ENCODE measurements around the gene SLC48A1. TPM values are rescaled to one million over a fixed set of nuclear protein-coding genes. Genes with fewer than 3 reads are reported as not detected.

SLC48A1 gene
- total and polyA plus RNA-seq, 4 donors, result 16.8 to 31.3 (median 20.7) TPM

DNA sequence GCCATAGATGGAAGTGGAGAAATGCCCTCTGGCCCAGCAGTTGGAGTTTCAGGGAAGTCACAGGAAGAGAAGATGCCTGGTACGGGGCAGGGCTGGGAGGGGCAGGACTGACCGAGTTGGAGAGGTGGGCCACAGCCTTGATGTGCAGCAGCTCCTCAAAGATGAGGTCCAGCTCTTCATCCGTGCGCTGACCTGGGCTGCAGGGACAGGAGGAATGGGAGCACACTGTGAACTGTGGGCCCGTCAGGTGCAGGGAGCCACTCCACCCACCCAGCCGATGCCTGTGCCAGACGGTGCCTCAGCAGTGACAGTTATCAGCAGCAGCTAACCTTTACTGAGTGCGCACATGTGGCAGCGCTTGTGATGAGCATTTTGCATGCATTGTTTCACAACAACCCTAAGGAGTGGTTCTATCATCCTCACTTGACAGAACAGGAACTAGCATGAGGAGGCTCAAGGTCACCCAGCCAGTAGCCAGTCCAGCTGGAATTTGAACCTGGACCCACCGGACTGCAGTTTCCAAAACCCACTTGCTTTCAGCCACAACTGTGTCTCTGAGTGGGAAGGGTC, 22.7 kb upstream of the SLC48A1 start:
- Histone ChIP-seq H3K27ac (ENCODE audit: low read depth in 1 of 2, low read length in 1 of 2) (no peak overlapping the region), H3K4me1 (ENCODE audit: control insufficient read depth in 5 of 5, insufficient read depth in 5 of 5, low read length in 5 of 5) (peaks cover 7 to 26% (median 11%) of the 10 kb centered on the region in 5 donors), H3K9me3 (ENCODE audit: control insufficient read depth in 4 of 4, insufficient read depth in 3 of 4, low read length in 3 of 4) (no peaks in the 10 kb centered on the region), H3K9ac (ENCODE audit: insufficient read depth in 1 of 2, low read length in 2 of 2) (no peak overlapping the region), H3K4me3 (no peak overlapping the region), H3K27me3 (ENCODE audit: control insufficient read depth in 3 of 3, insufficient read depth in 3 of 3, low read length in 2 of 3) (no peaks in the 10 kb centered on the region), H3K36me3 (ENCODE audit: control insufficient read depth in 4 of 4, insufficient read depth in 4 of 4, low read length in 4 of 4) (peaks cover 0 to 24% (median 0%) of the 10 kb centered on the region in 4 donors)
- TF ChIP-seq, protein P1, sequence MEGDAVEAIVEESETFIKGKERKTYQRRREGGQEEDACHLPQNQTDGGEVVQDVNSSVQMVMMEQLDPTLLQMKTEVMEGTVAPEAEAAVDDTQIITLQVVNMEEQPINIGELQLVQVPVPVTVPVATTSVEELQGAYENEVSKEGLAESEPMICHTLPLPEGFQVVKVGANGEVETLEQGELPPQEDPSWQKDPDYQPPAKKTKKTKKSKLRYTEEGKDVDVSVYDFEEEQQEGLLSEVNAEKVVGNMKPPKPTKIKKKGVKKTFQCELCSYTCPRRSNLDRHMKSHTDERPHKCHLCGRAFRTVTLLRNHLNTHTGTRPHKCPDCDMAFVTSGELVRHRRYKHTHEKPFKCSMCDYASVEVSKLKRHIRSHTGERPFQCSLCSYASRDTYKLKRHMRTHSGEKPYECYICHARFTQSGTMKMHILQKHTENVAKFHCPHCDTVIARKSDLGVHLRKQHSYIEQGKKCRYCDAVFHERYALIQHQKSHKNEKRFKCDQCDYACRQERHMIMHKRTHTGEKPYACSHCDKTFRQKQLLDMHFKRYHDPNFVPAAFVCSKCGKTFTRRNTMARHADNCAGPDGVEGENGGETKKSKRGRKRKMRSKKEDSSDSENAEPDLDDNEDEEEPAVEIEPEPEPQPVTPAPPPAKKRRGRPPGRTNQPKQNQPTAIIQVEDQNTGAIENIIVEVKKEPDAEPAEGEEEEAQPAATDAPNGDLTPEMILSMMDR (IDR thresholded peaks at IDR 0.05; ENCODE audit: control extremely low read depth, extremely low read depth), result no peak
- 83 to 84% methylated on average over 10 of the region's 10 CpGs for WGBS, 2 donors
- no peak for DNase-seq
- no peak for ATAC-seq (ENCODE audit: insufficient read depth, low FRiP score)

DNA sequence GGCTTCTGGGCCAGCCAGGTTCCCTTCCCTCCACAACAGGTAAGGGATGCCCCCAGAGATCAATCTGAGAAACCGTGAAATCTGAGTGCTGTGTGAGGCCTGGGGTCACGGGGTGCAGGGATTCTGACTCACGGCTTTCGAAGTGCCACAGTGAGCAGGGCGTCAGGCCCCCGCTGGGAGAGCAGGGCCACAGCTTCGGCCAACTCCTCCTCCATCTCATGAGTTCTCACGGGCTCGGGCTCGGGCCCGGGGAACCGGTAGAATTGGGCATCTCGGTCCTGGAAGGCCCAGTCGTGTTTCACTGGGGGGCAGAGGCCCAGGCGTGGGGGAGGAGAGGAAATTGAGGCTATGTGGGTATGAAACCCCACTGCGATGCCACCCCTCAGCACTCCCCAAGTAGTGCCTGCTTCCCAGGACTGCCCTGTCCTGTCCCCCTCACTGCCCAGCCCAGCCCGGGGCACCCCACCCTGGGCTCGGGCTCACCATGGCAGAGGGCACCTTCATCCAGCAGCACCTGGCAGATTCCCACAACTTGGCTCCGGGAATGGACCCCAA, 22.0 kb upstream of the SLC48A1 start:
- peaks cover 0 to 24% (median 0%) of the 10 kb centered on the region in 4 donors for H3K36me3 ChIP-seq (ENCODE audit: control insufficient read depth in 4 of 4, insufficient read depth in 4 of 4, low read length in 4 of 4)
- ATAC-seq (ENCODE audit: insufficient read depth, low FRiP score) (no peak), DNase-seq (no peak)
- no peaks in the 10 kb centered on the region for H3K27me3 ChIP-seq (ENCODE audit: control insufficient read depth in 3 of 3, insufficient read depth in 3 of 3, low read length in 2 of 3)
- no peak overlapping the region for H3K9ac ChIP-seq (ENCODE audit: insufficient read depth in 1 of 2, low read length in 2 of 2)
- peaks cover 7 to 22% (median 13%) of the 10 kb centered on the region in 5 donors for H3K4me1 ChIP-seq (ENCODE audit: control insufficient read depth in 5 of 5, insufficient read depth in 5 of 5, low read length in 5 of 5)
- 91 to 93% methylated on average over 19 of the region's 19 CpGs for WGBS, 2 donors
- H3K4me3 ChIP-seq, result no peak overlapping the region
- TF ChIP-seq, protein P1 (IDR thresholded peaks at IDR 0.05; ENCODE audit: control extremely low read depth, extremely low read depth), result no peak
- H3K9me3 ChIP-seq (ENCODE audit: control insufficient read depth in 4 of 4, insufficient read depth in 3 of 4, low read length in 3 of 4), result no peaks in the 10 kb centered on the region
- no peak overlapping the region for H3K27ac ChIP-seq (ENCODE audit: low read depth in 1 of 2, low read length in 1 of 2)

DNA sequence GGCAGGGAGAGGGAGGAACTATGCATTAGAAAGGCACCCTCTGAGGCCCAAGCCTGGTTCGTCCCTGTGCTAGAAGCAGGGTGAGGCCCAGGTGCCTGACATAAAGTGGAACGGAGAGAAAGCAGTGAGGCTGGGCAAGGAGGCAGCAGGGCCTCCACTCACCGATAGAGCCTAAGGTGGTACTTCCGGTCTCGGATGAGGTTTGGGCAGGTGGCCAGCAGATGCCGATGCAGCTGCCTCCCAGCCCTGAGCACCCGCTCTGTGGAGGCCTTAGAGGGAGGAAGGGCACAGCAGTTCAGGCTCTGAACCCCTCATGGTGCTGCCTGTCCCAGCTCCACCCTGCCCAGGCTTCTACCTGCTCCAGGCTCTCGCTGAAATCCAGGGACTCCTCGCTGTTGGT, 21.5 kb upstream of the SLC48A1 start:
- WGBS, 2 donors, result 82 to 87% methylated on average over 9 of the region's 9 CpGs
- H3K4me3 ChIP-seq, result no peak overlapping the region
- no peak overlapping the region for H3K27ac ChIP-seq (ENCODE audit: low read depth in 1 of 2, low read length in 1 of 2)
- ATAC-seq (ENCODE audit: insufficient read depth, low FRiP score) (no peak), DNase-seq (no peak)
- H3K9me3 ChIP-seq (ENCODE audit: control insufficient read depth in 4 of 4, insufficient read depth in 3 of 4, low read length in 3 of 4), result no peaks in the 10 kb centered on the region
- H3K4me1 ChIP-seq (ENCODE audit: control insufficient read depth in 5 of 5, insufficient read depth in 5 of 5, low read length in 5 of 5), result peaks cover 7 to 23% (median 13%) of the 10 kb centered on the region in 5 donors
- TF ChIP-seq, protein P1 (IDR thresholded peaks at IDR 0.05; ENCODE audit: control extremely low read depth, extremely low read depth), result no peak
- H3K9ac ChIP-seq (ENCODE audit: insufficient read depth in 1 of 2, low read length in 2 of 2), result no peak overlapping the region
- peaks cover 0 to 24% (median 0%) of the 10 kb centered on the region in 4 donors for H3K36me3 ChIP-seq (ENCODE audit: control insufficient read depth in 4 of 4, insufficient read depth in 4 of 4, low read length in 4 of 4)
- H3K27me3 ChIP-seq (ENCODE audit: control insufficient read depth in 3 of 3, insufficient read depth in 3 of 3, low read length in 2 of 3), result no peaks in the 10 kb centered on the region
